ENCODE measurements around the gene C1orf232.

C1orf232 gene

DNA sequence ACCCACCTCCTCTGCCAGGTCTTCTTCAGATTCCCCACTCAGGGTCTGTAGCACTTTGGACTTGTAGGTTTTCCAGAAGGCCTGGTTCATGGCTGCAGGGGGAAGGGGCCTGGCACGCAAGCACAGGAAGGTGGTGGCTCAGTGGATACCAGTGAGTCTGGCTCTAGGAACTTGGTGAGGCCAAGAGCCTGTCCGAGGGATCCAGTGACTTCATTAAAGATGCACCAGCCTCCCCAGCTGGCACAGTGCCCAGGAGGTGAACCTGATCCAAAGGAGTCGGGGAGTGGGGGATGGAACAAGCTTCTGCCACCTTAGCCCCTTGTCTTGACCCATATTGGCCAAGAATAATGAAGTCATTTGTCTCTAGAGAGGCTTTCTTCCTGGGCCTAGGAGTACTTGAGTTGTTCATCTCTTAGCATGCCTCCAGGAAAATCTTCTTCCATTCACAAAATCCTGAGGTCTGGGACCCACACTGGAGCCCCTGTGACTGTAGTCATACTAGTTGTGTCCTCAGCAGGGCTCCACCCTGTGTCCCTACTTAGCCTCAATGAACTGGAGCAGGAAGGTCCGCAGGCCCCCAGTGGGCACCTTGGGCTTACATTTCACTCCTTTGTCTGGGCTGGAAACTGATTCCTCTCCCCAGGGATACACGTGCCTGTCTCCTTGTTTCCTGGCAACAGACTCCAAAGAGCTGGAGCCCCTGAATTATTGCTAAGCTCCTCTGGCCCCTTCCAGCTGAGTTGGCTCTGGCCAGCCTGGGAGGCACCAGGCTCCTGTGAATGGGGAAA is at the start of gene C1orf232:
C1orf232 (minus strand) TSS at position 554 of the 788 bp plus-strand sequence; CDS start at position 90, 464 bp downstream.
- DNase-seq (ENCODE audit: low read depth): no peak

DNA sequence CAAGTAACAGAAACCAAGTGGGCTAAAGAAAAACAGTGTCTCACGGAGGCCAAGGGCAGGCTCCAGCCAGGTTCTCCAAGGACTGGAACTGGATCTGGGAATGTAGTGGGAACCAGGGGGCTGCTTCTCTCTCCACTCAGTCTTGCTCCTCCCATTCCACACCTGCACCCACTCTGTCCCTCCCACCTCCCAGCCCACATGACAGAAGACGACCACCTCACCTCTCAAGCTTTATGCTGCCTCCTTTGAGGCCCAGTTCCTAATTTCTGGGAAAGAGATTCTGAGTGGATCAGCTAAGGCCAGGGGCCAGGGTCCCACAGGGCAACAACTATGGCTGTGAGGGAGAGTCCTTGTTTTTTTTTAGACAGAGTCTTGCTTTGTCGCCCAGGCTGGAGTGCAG is 46.5 kb upstream of the C1orf232 start:
- DNase-seq (ENCODE audit: low read depth): no peak

DNA sequence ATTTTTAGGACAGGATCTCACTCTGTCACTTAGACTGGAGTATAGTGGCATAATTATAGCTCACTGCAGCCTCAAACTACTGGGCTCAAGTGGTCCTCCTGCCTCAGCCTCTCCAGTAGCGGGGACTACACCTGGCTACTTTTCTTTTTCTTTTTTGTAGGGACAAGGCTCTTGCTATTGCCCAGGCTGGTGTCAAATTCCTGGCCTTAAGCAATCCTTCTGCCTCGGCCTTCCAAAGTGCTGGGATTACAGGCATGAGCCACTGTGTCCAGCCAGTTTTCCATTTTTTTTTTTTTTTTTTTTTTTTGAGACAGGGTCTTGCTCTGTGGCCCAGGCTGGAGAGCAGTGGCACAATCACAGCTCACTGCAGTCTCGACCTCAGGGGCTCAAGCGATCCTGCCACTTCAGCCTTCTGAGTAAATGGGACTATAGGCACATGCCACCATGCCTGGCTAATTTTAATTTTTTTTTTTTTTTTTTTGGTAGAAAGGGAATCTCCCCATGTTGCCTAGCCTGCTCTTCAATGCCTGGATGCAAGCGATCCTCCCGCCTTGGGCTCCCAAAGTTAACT is 44.7 kb upstream of the C1orf232 start:
- no peak for DNase-seq (ENCODE audit: low read depth)

DNA sequence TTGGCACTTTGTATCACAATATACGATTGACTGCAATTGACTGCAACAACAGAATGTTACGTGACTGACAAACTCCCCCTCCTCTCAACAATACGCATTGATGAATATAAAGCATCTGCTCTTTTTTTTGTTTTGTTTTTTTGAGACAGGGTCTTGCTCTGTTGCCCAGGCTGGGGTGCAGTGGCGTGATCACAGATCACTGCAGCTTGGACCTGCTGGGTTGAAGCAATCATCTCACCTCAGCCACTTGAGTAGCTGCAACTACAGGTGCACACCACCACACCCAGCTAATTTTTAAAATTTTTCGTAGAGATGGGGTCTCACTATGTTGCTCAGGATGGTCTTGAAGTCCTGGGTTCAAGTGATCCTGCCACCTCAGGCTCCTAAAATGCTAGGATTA is 44.0 kb upstream of the C1orf232 start:
- DNase-seq (ENCODE audit: low read depth): no peak

DNA sequence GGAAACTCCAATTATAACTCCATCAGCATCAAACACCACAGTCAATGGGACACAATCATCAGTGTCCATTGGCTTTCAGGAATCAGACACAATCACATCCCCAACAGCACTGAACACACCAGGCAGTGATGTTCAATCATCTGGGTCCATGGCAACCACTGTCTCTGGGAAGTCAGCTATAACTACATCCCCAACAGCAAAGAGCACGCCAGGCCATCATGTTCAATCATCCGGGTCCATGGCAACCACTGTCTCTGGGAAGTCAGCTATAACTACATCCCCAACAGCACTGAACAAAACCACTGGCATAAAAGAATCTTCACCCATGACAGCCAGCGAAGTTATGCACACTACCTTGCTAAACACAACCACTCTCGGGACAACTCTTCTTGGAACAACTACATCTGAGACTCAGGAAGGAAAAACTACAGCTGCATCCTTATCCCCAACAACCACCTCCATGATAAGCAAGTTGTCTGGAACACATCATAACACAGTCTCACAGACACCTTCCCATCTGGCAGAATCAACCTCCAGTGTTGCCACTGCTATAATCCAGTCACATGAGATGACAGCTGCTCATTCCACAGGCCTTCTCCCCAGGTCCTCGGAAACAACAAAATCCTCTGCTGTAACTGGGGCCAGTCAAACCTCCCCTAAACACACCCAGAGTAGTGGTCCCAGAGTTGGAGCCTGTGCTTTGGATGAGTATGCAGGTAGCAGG is 41.5 kb upstream of the C1orf232 start:
- no peak for DNase-seq (ENCODE audit: low read depth)

DNA sequence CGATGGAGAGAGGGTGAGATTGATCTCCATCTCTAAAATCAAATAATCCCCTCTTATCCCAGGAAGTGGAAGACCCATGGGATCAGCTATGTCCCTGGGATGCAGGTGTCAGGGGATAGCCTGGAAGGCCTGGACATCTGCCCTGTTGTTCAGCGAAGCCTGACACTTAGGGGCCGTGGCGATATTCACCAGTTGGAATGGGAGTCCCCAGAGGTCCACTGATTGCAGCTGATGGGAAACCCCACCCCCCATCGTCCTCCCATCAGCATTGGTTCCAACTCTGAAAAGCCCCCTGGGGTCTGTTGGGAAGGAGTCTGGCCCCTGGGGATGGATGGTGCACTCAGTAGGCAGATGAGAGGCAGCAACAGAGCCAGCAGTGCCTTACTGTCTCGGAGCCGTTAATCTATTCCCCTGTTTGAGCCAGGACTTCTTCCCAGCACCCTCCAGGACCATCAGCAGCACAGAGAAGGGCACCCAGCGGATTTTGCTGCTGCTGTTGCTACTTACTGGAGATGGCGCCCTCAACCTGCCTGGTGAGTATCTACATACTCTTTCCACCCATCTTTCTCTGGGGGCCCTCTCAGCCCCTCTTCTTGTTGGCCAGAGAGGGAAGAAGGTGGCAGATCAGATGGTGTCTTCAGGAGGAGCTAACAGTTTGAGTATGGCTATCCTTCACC is 35.0 kb upstream of the C1orf232 start:
- no peak for DNase-seq (ENCODE audit: low read depth)

DNA sequence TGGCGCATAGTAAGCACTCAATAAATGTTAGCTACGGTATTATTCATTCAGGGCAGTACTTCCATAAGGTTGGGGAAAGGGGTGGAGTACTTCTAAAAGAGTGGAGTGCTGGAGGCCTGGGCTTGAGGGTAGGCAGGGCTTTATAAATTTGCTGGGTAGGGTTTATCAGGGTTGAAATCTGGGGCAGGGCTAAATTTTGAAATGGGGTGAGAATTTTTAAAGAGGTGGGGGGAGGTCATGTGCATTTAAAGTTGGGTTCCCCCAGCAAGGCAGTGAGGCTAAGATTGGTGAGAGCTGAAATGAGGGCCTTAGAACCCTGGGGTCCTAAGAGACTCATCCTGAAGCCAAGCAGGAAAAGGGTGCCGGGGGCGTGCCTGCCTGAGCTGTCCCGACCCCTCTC is 31.6 kb upstream of the C1orf232 start:
- DNase-seq (ENCODE audit: low read depth): no peak

DNA sequence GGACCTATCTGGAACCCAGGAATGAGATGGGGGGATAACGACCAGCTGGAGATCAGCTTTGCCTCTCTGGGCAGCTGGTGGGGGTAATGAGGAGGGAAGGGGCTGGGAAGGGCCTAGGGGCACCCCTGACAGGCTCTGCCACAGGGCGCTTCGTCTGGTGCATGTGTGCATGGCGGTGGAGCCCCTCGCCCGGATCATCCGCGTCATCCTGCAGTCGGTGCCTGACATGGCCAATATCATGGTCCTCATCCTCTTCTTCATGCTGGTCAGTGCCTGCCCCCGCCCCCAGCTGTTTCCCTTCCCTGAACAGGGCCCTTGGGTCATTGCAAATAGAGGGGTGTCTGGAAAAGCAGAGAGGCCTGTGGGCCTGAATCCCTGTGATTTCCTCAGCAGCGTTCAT is 29.1 kb upstream of the C1orf232 start:
- no peak for DNase-seq (ENCODE audit: low read depth)

DNA sequence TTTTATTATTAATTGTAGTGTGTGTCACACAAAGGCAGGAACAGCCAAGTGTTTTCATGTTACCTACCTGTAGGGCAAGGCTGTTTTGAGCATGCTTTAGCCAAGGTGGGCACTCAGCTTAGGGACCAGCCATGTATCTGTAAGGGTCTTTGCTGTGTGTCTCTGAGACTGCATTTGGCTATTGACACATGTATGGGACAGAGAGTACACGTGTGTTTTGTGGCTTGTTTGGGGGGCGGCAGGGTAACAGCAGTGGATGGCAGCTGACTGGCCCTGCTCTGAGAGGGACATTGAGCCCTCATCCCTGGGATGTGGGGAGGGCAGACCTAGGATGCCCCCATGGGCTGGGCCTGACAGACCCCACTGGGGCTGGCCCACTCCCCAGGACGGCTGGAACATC is 28.5 kb upstream of the C1orf232 start:
- DNase-seq (ENCODE audit: low read depth): no peak

DNA sequence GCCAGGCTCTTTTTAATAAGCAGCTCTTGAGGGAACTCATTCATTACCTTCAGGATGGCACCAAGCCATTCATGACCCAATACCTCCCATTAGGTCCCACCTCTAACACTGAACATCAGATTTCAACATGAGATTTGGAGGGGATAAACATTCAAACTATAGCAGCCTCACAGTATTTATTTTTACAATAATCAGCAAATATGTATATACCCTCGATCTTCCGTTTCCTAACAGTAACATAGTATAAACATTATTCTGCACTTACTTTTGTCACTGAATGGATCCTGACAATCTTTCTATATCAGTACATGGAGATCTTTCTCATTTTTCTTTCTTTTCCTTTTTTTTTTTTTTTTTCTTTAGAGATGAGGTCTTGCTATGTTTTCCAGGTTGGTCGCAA is 27.0 kb upstream of the C1orf232 start:
- DNase-seq (ENCODE audit: low read depth): no peak

DNA sequence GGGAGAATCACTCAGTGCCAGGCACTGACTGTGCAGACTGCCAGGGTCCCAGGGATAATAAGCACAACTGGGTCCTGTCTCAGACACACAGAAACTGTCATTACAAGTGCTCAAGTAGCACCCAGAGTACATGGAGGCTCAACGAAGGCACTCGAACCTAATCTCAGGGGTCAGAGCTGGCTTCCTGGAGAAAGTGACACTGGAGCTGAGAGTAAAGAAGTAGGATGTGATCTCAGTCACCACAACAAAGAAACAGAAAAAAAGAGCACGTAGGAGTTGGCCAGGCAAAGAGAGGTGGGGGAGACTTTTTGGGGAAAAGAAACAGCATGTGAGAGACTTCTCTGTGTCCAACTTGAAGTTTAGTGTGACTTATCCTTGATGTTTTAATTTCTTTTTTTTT is 23.0 kb upstream of the C1orf232 start:
- no peak for DNase-seq (ENCODE audit: low read depth)

DNA sequence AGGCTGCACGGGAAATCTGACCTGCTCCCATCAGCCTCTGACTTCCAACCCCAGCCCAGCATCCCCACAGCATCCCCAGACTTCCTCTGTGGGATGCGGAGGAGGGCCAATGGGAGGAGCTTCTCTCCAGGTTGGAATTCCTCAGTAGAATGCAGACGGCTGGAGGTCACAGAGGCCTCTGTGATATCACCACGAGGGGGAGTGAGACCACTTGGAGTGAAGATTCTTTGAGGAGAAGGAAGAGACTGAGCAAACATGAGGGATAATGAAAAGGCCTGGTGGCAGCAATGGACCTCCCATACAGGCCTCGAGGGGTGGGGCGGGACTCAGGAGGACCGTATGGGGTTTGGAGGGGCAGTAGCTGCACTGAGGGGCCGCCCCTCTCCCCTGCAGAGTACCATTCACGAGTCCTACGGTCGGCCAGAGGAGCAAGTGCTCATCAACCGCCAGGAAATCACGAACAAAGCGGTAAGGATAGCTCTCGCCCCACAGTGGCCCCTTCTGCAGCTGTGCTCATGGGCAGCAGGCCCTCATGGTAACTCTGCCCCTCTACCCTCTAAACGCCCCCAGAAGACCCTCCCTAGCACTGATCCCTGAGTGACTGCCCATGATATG is 21.7 kb upstream of the C1orf232 start, which contains the start of gene CATSPER4:
CATSPER4 (plus strand) TSS at position 230 of the 615 bp plus-strand sequence; CDS start at position 256, 26 bp downstream.
- no peak for DNase-seq (ENCODE audit: low read depth)

DNA sequence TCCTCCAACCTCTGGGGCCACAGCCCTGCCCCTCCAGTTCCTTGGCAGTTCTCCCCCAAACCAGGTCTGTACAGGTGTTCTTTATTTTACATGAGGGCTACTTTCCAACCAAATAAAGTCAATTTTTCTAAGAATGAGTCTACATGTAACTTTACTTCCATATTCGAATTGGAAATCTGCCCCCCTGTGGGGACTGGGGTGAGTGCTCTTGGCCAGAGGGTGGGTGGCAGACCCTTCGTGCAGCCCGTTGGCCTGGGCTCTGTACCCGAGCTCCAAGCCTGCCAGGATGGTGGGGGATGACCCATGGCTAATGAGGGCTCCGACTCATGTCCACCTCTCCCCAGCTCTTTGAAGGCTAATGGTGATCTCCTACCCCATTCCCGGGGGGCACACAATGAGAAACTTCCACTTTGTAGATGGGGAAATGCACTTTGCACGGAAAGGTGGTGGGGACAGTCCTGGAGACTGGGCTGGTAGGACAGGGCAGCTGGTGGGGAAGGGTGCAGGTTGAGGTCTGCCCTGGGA is 21.1 kb upstream of the C1orf232 start:
- DNase-seq (ENCODE audit: low read depth): no peak

DNA sequence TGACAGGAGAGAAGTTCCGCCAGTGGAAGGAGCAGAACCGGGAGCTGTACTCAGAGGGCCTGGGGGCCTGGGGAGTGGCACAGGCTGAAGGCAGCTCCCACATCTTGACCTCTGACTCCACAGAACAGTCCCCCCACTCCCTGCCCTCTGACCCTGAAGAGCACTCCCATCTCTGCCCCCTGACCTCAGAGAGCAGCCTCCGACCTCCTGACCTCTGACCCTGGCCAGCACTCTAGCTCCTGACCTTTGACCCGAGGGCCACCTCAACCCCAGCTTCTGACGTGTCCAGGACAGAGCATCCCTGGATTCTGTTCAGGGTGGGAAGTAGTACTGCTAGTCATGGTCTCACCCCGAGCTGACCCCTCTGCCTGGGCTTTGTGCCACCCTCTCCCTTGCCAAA is 20.6 kb upstream of the C1orf232 start:
- DNase-seq (ENCODE audit: low read depth): no peak

DNA sequence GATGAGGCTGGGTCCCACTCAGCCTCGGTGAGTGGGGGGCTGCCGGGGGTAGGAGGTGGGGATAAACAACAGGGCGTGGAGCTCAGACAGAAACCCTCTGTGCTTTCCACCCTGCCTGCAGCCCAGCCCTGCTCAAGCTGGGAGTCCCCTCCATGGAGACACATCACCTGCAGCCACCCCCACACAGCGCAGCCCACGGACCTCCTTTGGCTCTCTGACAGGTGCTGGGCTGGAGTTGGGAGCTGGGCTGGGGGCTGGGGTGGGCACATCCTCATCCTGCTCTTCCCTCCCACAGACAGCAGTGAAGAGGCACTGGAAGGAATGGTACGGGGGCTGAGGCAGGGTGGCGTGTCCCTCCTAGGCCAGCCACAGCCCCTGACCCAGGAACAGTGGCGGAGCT is 19.7 kb upstream of the C1orf232 start:
- DNase-seq (ENCODE audit: low read depth): no peak

DNA sequence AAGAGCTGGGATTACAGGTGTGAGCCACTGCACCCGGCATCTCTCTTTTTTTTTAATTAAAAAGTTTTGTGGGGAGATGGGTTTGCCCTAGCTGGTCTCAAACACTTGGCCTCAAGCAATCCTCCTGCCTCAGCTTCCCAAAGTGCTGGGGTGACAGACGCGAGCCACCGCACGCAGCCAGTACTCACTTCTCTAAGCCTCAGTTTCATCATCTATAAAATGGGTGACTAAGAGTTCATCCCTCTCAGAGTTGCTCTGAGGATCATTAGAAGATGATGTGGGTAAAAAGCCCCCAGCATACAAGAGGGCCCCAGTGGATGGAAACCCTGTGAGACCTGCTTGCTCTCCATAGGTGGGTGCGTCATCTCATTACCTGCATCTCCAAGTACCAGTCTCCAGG is 19.1 kb upstream of the C1orf232 start:
- DNase-seq (ENCODE audit: low read depth): no peak

DNA sequence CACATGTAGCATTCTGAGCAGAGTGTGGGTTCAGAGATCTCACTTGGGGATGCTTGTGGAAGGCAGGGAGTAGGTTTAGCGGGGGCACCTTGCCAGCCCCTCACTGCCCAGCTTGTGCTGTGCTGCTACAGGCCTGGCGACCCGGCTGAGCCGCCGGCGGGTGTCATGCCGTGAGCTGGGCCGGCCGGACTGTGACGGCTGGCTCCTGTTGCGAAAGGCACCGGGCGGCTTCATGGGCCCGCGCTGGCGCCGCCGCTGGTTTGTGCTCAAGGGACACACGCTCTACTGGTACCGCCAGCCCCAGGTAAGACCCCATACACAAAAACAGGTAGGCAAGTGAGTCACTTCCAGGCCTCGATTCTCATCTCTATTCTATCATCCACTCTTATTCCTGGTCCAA is 16.1 kb upstream of the C1orf232 start:
- no peak for DNase-seq (ENCODE audit: low read depth)

DNA sequence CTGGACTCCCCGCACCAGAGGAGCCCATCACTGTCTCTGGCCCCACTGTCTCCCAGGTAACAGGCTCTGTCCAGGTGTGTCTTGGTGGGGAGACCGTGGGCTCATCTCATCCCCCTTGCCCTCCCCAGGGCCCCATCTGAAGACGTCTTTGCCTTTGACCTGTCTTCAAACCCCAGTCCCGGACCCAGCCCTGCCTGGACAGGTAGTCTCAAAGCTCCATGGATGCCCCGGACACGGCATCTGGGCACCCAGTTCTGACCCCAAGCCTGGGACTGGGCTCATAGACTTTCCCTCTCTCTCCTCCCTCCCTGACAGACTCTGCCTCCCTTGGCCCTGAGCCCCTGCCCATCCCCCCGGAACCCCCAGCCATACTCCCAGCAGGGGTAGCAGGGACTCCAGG is 15.3 kb upstream of the C1orf232 start:
- no peak for DNase-seq (ENCODE audit: low read depth)

DNA sequence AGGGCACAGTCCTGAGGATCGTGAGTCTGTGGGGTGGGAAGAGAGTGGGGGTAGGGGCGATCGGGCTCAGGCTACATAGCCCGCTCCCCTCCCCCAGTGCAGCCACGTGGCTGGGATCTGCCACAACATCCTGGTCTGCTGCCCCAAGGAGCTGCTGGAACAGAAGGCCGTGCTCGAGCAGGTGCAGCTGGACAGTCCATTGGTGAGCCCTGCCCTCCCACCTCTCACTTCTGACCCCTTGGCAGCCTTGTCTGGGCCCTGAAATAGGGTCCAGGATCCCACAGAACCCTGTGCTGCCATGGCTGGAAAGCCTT is 13.6 kb upstream of the C1orf232 start:
- no peak for DNase-seq (ENCODE audit: low read depth)

DNA sequence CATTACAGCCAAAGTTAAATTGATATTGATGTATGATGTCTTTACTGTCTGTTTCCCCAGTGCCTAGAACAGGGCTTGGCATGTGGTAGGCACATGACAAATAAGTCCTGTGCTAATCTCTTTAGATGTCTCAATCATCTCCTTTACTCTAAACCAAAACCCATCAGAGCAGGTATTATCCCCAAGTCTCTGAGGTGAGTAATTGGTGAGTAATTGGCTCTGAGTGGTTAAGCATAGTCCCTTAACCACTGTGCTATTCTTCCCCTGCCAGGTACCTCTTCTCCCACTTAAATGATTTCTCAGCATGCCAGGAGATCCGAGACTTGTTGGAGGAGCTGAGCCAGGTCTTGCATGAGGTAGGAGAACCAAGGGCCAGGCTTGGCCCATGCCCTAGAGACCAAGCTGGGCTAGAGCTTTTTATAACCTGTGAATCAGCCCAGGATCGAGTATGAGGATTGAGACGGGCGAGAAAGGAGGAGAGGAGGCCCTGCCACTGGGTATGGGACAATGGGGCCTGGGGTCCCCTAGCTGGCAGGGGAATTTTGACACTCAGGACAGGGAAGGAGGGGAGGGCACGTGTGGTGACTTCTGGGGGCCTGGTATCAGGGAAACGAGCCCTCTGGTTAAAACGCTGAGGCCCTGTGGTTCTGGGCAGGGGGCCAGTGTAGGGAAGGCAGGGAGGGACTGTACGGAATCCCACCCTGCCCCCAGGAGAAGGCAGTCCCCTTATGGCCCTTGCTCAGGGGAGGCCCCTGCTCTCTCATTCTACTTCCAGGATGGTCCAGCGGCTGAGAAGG is 13.0 kb upstream of the C1orf232 start:
- no peak for DNase-seq (ENCODE audit: low read depth)

DNA sequence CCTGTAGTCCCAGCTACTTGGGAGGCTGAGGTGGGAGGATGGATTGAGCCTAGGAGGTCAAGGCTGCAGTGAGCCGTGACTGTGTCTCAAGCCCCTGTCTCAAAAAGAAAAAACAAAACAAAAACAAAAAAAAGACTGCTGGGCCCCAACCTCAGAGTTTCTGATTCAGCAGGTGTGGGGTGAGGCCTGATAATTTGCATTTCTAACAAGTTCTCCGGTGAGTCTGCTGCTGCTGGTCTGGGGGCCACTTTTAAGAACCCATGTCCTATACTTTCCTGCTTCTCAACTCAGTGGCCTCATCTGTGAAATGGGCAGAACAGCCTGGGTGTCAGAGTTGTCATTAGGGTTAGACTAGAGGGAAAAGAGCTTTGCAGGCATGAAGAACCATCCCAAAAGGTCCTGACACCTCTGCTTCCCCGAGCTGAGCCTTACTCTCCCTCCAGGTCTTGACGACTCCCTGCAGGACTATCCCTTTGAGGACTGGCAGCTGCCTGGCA is 11.3 kb upstream of the C1orf232 start:
- DNase-seq (ENCODE audit: low read depth): no peak

All from GM04504 (cell line).